ENCODE results near the gene PFKL. TPM values are rescaled to one million over a fixed set of nuclear protein-coding genes. Genes with fewer than 3 reads are reported as not detected.

PFKL gene
- polyA plus RNA-seq, 3 donors: 50.2 to 134 (median 87.7) TPM

DNA sequence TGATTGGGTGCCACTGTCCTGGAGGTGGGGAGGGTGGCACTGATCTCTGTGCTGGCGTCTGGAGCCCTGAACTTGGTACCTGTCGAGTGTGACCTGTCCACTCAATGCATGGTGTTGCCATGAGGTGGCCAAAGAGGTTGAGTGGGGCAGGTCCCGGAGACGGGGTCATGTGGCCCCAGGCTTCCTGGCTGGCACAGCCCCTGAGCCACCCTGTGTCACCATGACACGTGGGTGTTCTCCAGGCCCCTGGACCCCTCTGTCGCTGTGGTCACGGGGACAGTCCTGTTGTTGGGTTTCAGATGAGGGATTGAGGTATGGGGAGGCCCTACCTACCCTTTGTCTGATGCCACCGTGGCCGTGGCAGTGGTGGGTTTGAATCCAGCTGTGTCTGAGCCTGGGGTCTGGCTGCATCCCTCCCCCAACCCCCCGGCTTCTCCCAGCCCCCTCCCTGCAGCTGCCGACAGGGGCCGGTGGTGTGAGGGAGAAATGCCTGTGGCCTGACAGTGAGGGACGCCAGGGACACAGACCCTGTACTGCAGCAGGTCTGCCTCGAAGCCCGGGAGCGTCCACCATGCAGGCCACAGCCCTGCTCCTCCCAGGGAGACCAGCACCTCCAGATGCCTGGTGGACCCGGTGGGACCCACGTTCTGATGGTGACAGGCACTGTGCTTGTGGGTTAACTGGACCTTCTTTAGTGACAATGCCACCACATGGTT is 65.6 kb downstream of the PFKL start:
- no peak overlapping the region for H3K27ac ChIP-seq (ENCODE audit: low read depth, low read length)
- WGBS, 3 donors: 86 to 91% (median 90%) methylated on average over 17 to 18 of the region's 18 CpGs

DNA sequence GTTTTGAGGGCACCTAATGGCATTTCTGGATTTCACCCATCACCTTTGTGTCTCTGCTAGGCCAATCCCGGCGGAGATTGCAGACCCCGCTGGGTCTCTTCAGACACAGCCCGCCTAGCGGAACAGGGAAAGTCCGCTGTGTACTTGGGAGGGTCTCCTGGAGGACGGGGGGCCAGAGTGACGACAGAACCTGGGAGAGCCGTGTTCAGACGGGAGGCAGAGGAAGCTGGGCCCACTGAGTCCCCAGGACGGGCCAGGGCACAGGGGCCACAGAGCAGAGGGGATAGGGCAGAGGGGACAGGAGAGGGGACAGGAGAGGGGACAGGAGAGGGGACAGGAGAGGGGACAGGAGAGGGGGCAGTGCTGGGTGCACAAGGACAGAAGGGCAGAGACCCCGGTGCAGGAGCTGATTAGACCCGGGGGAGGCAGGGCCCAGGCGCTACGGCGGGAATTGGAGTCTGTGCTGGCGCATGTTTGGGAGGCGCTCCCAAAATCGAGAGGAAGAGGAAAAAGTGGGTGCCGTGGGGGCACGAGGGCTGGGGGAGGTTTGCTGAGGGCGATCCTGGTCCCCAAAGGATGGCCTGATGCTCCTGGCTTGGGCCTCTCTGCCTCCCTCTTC is 66.2 kb downstream of the PFKL start:
- WGBS, 3 donors: 83 to 92% (median 90%) methylated on average over 17 to 22 of the region's 22 CpGs
- no peak overlapping the region for H3K27ac ChIP-seq (ENCODE audit: low read depth, low read length)

DNA sequence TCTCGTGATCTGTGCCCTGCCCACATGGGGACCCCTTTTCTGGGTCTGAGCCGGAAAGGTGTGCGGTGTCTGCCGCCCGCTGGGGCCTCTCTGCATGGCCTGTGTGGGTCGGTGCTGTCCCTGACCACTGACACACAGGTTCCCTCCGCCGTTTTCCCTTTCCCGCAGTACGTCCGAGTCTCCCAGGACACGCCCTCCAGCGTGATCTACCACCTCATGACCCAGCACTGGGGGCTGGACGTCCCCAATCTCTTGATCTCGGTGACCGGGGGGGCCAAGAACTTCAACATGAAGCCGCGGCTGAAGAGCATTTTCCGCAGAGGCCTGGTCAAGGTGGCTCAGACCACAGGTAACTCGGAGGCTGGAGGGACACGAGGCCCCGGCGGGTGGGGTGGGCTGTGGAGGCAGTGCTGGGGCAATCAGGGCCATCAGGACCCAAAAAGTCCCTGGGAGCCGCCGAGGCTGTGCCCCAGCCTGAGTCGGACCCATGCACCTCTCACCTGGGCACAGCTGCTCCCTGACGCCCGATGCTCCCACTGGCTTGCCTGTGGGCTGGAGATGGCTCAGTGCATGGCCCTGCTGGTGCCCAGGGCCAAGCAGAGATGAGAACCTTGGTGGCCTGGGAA is 66.8 kb downstream of the PFKL start:
- WGBS, 3 donors: 87 to 90% (median 89%) methylated on average over 23 to 28 of the region's 28 CpGs

DNA sequence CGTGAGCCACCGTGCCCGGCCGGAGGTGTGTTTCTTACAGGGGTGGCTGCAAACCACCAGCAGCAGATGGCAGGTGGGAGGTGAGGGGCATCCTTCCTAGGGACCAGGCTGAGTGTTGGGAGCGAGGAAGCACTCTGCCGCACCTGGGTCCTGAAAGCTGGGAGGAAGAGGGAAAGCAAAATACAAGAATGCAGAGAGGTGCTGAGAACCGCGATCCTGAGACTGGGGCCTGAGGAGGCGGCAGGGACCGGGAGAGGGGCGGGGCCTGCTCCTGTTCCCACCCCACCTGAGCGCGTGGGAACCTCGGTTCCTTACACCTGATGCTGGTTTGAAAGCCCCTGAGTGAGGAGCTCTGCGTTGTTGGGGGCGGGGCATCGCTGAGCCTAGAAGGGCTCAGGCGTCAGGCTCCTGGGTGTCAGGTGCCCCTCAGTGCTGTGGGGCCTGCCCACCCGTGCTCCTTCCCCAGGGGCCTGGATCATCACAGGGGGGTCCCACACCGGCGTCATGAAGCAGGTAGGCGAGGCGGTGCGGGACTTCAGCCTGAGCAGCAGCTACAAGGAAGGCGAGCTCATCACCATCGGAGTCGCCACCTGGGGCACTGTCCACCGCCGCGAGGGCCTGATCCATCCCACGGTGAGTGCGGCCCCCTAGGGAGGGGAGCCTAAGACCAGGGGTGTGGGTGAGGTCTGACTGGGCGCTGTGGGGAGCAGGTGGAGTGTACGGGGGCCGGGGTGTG is 69.0 kb downstream of the PFKL start:
- 25 to 45% (median 33%) methylated on average over 34 to 35 of the region's 35 CpGs for WGBS, 3 donors
- no peak overlapping the region for H3K27ac ChIP-seq (ENCODE audit: low read depth, low read length)

More for the DNA sequence above, 66.8 kb downstream of the PFKL start:
- no peak overlapping the region for H3K27ac ChIP-seq (ENCODE audit: low read depth, low read length)

DNA sequence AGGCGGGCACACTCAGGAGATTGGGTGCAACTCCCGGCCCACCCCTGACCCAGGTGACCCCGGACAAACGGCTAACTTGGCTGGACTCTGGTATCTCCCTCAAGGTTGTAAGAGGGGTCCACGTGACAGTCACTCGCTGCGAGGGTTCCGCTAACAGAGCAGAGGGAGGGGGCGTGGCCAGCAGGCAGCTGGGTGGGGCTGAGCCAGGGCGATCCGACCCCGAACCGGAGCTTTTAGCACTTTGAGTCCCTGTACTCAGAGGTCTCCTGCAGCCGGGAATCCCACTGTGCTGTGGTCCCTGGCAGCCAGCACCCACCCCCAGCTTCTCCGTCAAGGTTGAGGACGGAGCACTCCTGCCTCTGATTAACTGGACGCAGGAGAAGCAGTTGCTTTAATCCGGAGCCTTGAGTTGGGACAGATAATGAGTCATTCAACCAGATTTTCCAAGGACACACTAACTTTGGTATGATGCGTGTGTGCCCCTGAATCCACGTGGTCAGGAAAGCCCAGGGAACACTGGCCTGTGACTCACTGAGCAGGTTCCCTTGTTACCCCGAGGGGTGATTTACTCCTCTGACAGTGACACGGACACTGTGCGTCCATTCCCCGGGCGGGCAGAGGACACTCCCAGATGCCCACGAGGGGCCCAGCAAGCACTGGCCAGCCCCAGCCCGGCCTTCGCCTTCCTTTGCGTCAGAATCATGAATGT is 70.3 kb downstream of the PFKL start:
- H3K27ac ChIP-seq (ENCODE audit: low read depth, low read length): no peak overlapping the region
- WGBS, 3 donors: 21 to 44% (median 38%) methylated on average over 27 to 29 of the region's 29 CpGs

DNA sequence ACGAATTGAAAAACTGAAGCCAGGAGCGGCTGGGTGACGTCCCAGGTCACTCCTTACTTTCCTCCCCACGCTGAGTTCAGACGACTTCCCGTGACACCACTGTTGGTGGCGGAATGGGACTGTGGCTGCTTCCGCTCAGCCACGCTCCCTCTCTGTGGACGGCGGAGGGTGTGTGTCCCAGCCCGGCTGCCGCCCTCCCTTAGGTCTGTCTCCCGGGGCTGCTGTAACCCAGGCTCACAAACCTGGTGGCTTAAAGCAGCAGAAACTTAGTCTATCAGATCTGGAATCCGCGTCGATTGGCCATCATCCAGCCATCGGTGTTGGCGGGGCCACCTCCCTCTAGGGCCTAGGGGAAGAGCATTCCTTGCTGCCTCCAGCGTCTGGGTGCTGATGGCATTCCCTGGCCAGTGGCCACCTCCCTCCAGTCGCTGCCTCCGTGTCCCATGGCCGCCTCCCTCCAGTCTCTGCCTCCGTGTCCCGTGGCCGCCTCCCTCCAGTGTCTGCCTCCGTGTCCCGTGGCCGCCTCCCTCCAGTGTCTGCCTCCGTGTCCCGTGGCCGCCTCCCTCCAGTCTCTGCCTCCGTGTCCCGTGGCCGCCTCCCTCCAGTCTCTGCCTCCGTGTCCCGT is 71.0 kb downstream of the PFKL start:
- H3K27ac ChIP-seq (ENCODE audit: low read depth, low read length): no peak overlapping the region
- WGBS, 3 donors: 81 to 95% (median 87%) methylated on average over 35 to 37 of the region's 37 CpGs

DNA sequence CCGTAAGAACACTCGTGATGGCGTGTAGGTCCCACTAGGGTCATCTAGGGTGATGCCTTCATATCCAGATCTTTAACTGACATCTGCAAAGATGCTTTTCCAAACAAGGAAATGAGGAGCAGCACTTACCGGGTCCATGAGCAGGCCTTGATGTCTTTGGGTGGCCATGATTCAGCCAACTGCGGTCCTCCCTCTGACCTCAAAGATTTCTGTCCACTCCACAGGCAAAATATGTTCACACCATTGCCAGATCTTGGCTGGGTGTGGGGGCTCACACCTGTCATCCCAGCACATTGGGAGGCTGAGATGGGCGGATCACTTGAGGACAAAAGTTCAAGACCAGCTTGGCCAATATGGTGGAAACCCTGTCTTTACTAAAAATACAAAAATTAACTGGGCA is 71.7 kb downstream of the PFKL start:
- 90 to 94% (median 91%) methylated on average over 6 of the region's 6 CpGs for WGBS, 3 donors
- H3K27ac ChIP-seq (ENCODE audit: low read depth, low read length): no peak overlapping the region

DNA sequence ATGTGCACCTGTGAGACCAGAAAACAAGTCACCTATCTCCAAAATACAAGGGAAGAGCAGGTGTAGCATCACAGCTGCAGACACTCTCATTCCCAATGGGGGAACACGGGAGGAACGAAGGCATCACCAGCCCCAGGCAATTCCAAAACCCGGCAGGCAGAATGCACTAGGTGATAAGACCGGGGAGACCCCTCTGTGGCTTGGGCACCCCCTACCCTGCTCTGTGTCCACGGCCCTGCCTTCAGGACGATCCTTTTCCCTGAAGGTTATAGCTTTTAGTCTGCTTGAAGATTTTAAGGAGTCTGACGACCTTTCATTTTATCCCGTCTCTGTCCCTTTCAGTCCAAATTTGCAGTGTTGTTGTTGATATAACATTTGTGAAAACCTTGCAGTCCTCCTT is 72.8 kb downstream of the PFKL start:
- no peak overlapping the region for H3K27ac ChIP-seq (ENCODE audit: low read depth, low read length)
- WGBS, 3 donors: 67 to 79% (median 76%) methylated on average over 8 of the region's 8 CpGs

DNA sequence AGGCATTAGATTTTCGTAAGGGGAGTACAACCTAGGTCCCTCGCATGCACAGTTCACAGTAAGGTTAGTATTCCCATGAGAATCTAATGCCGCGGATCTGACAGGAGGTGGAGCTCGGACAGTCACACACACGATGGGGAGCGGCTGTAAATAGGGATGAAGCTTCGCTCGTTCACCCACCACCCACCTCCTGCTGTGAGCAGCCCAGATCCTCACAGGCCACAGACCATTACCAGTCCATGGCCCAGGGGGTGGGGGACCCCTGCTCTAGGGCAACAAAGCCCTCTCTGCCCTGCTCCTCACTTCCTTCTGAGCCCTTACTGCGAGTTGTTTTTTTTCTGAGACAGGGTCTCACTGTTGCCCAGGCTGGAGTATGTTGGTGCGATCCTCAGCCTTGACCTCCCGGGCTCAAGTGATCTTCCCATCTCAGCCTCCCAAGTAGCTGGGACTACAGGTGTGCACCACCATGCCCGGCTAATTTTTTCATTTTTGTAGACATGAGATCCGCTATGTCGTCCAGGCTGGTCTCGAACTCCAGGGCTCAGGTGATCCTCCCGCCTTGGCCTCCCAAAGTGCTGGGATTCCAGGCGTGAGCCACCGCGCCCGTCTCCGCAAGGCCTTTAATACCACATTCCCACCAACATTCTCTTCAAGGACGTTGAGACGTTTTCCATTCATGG is 74.9 kb downstream of the PFKL start:
- peak overlapping the region; percentile 24 for H3K27ac ChIP-seq (ENCODE audit: low read depth, low read length)
- WGBS, 3 donors: 75 to 87% (median 79%) methylated on average over 24 of the region's 24 CpGs

DNA sequence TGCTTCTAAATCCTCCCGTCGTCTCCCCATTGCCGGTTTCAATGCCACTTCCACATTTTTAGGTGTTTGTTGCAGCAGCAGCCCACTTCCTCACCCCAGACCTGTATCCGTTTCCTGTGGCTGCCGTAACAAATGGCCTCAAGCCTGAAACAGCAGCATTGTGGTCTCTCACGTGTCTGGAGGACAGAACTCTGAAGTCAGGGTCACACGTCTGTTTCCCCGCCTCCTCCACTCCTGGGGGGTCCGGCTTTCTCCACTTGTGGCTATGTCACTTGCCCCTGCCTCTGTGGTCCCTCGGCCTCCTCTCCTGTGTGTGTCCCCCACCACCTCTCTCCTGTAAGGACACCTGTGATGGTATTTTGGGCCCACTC is 75.4 kb downstream of the PFKL start:
- H3K27ac ChIP-seq (ENCODE audit: low read depth, low read length): no peak overlapping the region

DNA sequence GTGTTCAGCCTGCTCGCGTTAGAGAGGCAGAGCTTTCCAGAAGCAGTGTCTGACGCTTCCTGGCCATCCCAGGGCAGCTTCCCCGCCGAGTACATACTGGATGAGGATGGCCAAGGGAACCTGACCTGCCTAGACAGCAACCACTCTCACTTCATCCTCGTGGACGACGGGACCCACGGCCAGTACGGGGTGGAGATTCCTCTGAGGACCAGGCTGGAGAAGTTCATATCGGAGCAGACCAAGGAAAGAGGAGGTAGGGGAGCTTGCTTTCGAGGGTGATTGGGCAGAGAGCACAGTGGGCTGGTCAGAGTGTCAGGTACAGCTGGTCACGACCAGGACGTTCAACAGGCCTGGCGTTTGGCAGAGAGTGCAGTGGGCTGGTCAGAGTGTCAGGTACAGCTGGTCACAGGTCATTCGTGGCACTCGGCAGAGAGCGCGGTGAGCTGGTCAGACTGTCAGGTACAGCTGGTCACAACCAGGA is 75.9 kb downstream of the PFKL start:
- 74 to 88% (median 85%) methylated on average over 19 of the region's 19 CpGs for WGBS, 3 donors
- no peak overlapping the region for H3K27ac ChIP-seq (ENCODE audit: low read depth, low read length)

More for the DNA sequence above, 75.4 kb downstream of the PFKL start:
- 44 to 77% (median 48%) methylated on average over 10 of the region's 10 CpGs for WGBS, 3 donors

DNA sequence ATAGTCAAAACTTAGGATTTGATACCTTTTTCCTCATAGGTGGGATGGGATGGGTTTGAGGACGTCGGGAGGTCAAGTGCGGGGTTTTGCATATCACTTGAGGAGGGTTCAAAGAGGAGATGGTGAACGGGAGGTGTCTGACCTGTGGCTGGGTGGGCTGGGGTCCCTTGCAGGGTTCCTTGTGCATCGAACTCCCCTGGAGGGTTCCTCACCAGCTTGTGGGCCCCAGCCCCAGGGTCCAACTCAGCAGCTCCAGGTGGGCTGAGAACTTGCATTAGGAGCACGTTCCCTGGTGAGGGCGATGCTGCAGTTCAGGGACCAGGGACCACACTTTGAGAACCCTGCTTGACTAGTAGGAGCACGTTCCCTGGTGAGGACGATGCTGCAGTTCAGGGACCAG is 76.8 kb downstream of the PFKL start:
- H3K27ac ChIP-seq (ENCODE audit: low read depth, low read length): no peak overlapping the region
- 76 to 87% (median 87%) methylated on average over 9 of the region's 9 CpGs for WGBS, 3 donors

Other genes starting within 250 kb of the PFKL start
- 1 to 10 TPM; 5.0 to 5.4 (median 5.2) TPM for gene PWP2, start 192.7 kb upstream of the PFKL start, polyA plus RNA-seq
- 10 to 100 TPM in 1 of 3 donors, 1 to 10 TPM in 2; 8.0 to 32.7 (median 8.9) TPM for gene GATD3, start 166.4 kb upstream of the PFKL start, polyA plus RNA-seq
- 1 to 10 TPM in 2 of 3 donors, under 1 TPM in 1; 0.56 to 2.4 (median 1.1) TPM for gene ICOSLG, start 59.1 kb upstream of the PFKL start, polyA plus RNA-seq
- gene DNMT3L, start 38.2 kb upstream of the PFKL start, polyA plus RNA-seq: not detected
- gene AIRE, start 14.2 kb upstream of the PFKL start, polyA plus RNA-seq: under 1 TPM in 2 of 3 donors, not detected in 1; 0.03 to 0.15 TPM
- 10 to 100 TPM; 27.4 to 40.0 (median 30.3) TPM for gene CFAP410, start 39.3 kb downstream of the PFKL start, polyA plus RNA-seq
- gene TRPM2, start 53.6 kb downstream of the PFKL start, polyA plus RNA-seq: 1 to 10 TPM in 2 of 3 donors, under 1 TPM in 1; 0.72 to 4.2 (median 1.9) TPM
- 1 to 10 TPM in 2 of 3 donors, under 1 TPM in 1; 0.81 to 2.4 (median 2.1) TPM for gene LRRC3, start 155.5 kb downstream of the PFKL start, polyA plus RNA-seq
- not detected for gene KRTAP10-1, start 240.1 kb downstream of the PFKL start, polyA plus RNA-seq

Data from adipose tissue (tissue), 3 donors.